HG03457 (cell line): ENCODE data around the gene NPHP4.
"Not testable (repeated sequence)": the region's sequence is repeated elsewhere in the genome, so short reads cannot be mapped to it uniquely, and the experiment has no call there.

Source experiments
- ATAC-seq: cut with Tn5 transposase; IDR thresholded peaks from one replicate; pipeline ENCODE4 v1.9.1; 2021; ENCODE audit warnings: moderate number of reproducible peaks; ENCODE audit not compliant: unreplicated experiment

The NPHP4 gene

GRCh38 chr1:5861871-5862825, 130.1 kb downstream of the NPHP4 start:
- no peak for ATAC-seq

DNA sequence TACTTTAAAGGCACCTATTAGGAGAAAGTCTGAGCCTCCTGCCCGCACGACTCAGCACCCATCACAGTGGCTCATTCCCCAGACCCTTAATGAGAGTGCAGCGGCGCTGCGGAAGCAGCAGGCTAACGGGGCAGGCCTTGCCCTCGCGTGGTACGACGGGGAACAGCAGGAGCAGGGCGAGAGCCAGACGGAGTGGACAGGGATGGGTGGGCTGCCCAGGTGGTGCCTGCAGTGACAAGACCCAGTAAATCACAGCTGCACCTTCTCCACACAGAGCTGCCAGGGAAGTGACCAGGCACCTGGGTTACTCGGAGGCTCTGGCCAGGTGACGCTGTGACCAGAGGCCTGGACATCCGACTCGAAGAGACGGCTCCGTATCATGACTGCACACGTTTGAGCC, 131.9 kb downstream of the NPHP4 start:
- ATAC-seq = no peak

GRCh38 chr1:5859766-5860165, 132.5 kb downstream of the NPHP4 start:
- ATAC-seq = no peak

GRCh38 chr1:5858844-5859407, 133.3 kb downstream of the NPHP4 start:
- ATAC-seq = no peak

- no peak for ATAC-seq
These were observed 134.0 kb downstream of the NPHP4 start for GRCh38 chr1:5858246-5858645.

DNA sequence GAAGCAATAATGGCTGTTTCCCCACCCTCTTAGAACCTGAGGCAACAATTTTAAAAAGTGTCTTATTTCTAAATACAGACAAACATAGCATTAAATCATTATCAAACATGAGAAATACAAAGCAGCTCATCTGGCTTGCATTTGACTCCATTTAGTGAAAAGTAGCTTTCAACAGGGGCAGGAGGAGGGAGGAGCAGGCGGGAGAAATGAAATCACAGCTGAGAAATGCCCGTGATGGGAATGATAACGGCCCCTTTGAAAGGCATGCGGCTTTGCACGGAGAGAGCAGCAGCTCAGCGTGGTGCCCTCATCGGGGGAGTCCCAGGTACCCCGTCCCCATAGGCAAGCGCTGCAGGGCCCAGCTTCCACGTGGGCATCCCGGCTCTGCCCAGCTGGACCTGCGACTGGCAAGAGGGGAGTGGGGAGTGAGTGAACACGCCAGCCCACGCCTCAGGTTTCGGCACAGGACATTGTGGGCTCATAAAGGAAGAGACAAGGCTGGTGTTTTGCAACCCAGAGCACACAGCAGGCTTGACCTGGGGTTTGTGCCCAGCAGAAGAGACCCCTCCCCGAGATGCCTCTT, 134.6 kb downstream of the NPHP4 start:
- no peak for ATAC-seq

- no peak for ATAC-seq
These were observed 135.2 kb downstream of the NPHP4 start for GRCh38 chr1:5857011-5857410.

DNA sequence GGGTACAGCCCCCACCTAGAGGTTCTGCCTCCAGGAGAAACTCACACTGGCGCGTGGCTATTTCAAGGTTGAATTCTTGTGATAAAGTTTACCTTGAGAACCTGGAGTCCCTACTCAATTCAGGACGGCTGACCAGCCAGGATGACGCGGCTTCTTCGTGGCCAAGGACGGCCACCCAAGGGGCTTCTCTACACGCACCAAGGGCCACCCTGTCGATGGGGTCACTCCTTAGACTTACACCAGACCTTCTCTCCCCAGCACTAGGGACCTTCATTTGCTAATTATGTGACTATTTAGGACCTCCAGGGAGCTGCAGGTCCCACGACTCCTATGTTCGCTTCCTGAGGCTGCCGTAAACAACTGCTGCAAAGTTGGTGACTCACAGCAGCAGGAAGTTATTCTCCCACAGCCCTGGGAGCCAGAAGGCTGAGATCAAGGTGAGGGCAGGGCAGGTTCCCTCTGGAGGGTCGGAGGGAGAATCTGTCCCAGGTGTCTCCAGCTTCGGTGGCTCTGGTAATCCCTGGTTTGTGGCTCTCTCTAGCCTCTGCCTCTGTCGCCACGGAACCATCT, 135.9 kb downstream of the NPHP4 start:
- no peak for ATAC-seq

DNA sequence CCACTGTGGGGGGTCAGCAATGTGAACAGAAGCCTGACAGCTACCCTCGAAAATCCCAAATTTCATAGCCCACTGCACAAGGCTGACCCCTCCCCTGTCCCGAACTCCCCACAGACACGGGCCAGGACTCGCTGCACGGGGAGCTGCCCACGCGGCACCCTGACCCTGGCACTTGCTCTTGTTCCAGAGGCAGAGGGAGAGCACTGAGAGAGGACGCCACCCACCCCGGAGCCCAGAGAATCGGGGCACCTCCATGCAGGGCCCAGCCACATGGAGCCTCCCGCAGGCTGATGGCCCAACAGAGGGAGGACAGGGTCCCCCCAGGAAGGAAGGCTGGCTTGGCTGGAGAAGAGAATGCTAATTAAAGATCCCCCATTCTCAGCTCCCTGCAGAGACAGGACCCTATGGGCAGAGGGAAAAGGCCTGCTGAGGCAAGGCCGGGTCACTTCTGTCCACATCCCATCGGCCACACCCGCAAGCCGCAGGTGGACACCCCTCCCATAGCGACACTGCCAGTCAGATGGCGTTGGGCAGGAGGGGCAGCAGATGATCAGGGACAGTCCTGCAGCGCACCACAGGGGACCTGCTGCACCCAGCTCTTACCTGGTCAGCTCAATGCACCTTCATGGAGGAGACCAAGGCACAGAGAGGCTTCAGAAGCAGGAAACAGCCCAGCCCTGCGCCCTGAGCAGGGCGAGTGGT, 136.9 kb downstream of the NPHP4 start:
- no peak for ATAC-seq

- no peak for ATAC-seq
These were observed 137.5 kb downstream of the NPHP4 start for GRCh38 chr1:5854754-5855153.

- ATAC-seq = not testable (repeated sequence)
These were observed 138.4 kb downstream of the NPHP4 start for GRCh38 chr1:5853858-5854257.

GRCh38 chr1:5850503-5850902, 141.7 kb downstream of the NPHP4 start:
- ATAC-seq = no peak

- ATAC-seq = no peak
These were observed 142.7 kb downstream of the NPHP4 start for GRCh38 chr1:5849550-5849949.

DNA sequence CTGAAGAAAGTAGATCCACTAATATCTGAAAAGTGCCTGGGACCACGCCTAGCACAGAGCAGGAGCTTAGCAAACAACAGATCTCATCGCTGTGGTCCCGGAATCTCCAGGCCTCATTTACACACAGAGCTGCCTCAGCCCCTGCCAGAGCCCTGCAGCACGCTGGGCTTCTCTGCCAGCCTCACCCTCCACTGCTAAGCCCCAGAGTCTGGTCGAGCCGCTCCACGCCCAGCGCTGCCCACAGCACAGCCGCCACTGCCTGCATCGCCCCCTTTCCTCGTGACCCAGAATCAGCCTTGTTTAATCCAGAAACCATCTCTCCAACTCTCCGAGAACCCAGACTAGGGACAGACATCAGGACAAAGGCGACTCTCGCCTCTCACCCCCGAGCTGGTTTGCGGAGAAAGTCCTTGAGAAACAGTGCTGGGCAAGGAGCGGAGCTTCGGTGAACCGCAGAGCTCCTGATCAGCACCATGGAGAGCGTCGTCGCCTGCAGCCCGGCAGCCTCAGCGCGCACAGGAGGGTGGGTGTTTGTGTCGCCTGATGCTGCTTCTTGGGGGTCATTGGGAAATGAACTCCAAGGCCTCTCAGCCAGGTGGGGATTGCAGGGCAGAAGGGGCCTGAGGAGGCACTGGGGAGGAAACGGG, 145.1 kb downstream of the NPHP4 start:
- no peak for ATAC-seq

GRCh38 chr1:5845376-5845775, 146.8 kb downstream of the NPHP4 start:
- no peak for ATAC-seq

GRCh38 chr1:5844442-5844841, 147.8 kb downstream of the NPHP4 start:
- ATAC-seq = no peak

GRCh38 chr1:5843521-5844096, 148.6 kb downstream of the NPHP4 start:
- ATAC-seq = no peak

DNA sequence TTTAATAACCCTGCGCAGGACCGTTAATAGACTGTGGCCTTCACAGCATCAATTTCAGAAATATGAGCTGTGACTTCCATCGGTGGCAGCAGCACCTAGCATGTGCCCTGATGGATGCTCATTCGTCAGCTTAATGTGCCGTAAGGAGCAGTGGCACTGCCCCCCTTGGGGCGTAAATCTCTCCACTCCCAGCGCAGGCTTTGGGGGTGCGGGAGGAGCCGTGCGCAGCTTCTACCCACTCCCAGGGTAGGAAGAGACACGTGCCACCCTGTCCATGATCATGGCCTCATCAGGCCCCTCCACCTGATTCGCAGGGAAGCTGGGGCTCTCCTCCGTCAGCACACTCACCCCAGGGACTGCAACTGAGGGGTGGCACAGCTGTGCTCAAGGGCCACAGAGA, 149.5 kb downstream of the NPHP4 start:
- ATAC-seq = no peak

DNA sequence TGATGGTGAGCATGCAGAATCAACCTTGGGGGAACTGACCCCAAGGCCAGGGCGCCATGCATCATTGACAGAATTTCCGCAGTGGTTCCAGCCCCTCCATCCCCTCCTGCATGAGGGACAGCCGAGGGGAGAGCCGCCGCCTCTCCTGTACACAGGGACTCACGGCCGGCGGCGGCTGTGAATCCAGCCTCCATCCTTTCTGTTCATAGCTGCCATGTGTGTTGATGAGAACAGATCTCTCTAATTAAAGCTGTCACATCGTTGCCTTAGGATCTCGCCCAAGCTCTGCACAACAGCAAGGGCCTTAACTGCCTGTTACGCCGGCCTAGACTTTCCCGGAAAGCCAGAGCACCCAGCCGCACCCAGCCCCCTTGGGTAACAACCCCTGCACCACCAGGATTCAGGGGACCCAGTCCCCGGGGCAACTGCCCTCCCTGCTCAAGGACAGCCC, 151.6 kb downstream of the NPHP4 start:
- ATAC-seq = no peak

DNA sequence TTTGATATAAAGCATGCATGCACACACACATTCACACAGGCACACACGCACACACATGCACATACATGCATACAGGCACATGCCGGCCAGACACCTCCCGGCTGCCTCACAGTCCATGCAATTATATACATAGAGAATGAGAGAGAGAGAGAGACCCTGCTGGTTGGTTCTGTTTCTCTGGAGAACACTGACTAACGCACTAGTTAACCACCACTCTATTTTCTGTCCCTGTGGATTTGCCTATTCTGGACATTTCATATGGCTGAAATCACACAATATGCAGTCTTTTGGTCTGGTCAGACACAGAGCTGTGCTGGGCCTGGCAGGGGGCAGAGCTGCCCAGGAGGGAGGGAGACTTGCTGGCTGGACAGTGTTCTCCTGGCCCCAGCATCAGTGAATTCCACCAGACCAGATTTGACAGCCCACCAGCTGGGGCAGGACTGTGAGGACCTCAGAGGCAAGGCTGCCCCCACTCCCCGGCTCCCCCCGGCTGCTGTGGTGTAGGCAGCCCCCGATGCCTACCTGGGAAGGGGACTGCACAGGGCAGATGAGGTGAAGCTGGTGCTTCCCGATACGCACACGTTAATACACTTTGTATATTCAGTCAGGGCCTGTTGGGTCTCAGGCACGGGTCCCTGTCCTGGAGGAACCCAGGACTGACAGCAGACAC, 152.2 kb downstream of the NPHP4 start:
- ATAC-seq = no peak
